Measurements from ENCODE around the gene MKLN1. TPM values are rescaled to one million over a fixed set of nuclear protein-coding genes. Genes with fewer than 3 reads are reported as not detected.
A peak's percentile ranks its signal among the peaks of the same experiment; 100 is the strongest.
"Not testable (repeated sequence)": the region's sequence is repeated elsewhere in the genome, so short reads cannot be mapped to it uniquely, and the experiment has no call there.

MKLN1 gene
- total RNA-seq, 1 experiment from 2014 or later, result 38.5 TPM

- peak overlapping the region; percentile 92 for H3K4me3 ChIP-seq
- peak overlapping the region; percentile 92 for H3K27ac ChIP-seq
- H3K36me3 ChIP-seq, result peaks cover 21% of the 10 kb centered on the region
- H3K27me3 ChIP-seq (replicated peaks), result no peaks in the 10 kb centered on the region
- H3K9me3 ChIP-seq (replicated peaks), result no peaks in the 10 kb centered on the region
- peaks cover 20% of the 10 kb centered on the region for H3K4me1 ChIP-seq (replicated peaks)
- DNase-seq (ENCODE audit: low read depth in 1 of 2, low spot score in 2 of 2), result peak in 1 of 2 experiments; percentile 56
Observed at GRCh38 chr7:131327049-131327625, 539 bp upstream of the MKLN1 start.

GRCh38 chr7:131328377-131329175 is 900 bp downstream of the MKLN1 start:
- peaks cover 20% of the 10 kb centered on the region for H3K4me1 ChIP-seq (replicated peaks)
- no peaks in the 10 kb centered on the region for H3K9me3 ChIP-seq (replicated peaks)
- no peak for DNase-seq (ENCODE audit: low read depth in 1 of 2, low spot score in 2 of 2)
- H3K27ac ChIP-seq, result peak overlapping the region; percentile 92
- peaks cover 24% of the 10 kb centered on the region for H3K36me3 ChIP-seq
- peak overlapping the region; percentile 92 for H3K4me3 ChIP-seq
- no peaks in the 10 kb centered on the region for H3K27me3 ChIP-seq (replicated peaks)

- peak in 1 of 2 experiments; percentile 7 for DNase-seq (ENCODE audit: low read depth in 1 of 2, low spot score in 2 of 2)
- Histone ChIP-seq H3K27ac (no peak overlapping the region), H3K4me3 (peak overlapping the region; percentile 92), H3K36me3 (peaks cover 24% of the 10 kb centered on the region), H3K9me3 (replicated peaks) (peaks cover 3% of the 10 kb centered on the region; the same call in 1 of the 2 replicates), H3K4me1 (replicated peaks) (peaks cover 20% of the 10 kb centered on the region), H3K27me3 (replicated peaks) (no peaks in the 10 kb centered on the region)
Observed at GRCh38 chr7:131329176-131329570, 1.5 kb downstream of the MKLN1 start.

- peaks cover 4% of the 10 kb centered on the region; the same call in 1 of the 2 replicates for H3K9me3 ChIP-seq (replicated peaks)
- H3K4me1 ChIP-seq (replicated peaks), result peaks cover 20% of the 10 kb centered on the region
- DNase-seq (ENCODE audit: low read depth in 1 of 2, low spot score in 2 of 2), result no peak
- H3K27ac ChIP-seq, result no peak overlapping the region
- H3K4me3 ChIP-seq, result no peak overlapping the region
- H3K27me3 ChIP-seq (replicated peaks), result no peaks in the 10 kb centered on the region
- H3K36me3 ChIP-seq, result peaks cover 24% of the 10 kb centered on the region
Observed at GRCh38 chr7:131330299-131330698, 2.6 kb downstream of the MKLN1 start.

GRCh38 chr7:131331806-131332205 is 4.1 kb downstream of the MKLN1 start:
- peaks cover 4% of the 10 kb centered on the region; the same call in 1 of the 2 replicates for H3K9me3 ChIP-seq (replicated peaks)
- H3K4me1 ChIP-seq (replicated peaks), result peaks cover 15% of the 10 kb centered on the region
- DNase-seq (ENCODE audit: low read depth in 1 of 2, low spot score in 2 of 2), result no peak
- peaks cover 24% of the 10 kb centered on the region for H3K36me3 ChIP-seq
- no peak overlapping the region for H3K4me3 ChIP-seq
- H3K27me3 ChIP-seq (replicated peaks), result no peaks in the 10 kb centered on the region
- H3K27ac ChIP-seq, result no peak overlapping the region

- H3K27me3 ChIP-seq (replicated peaks); H3K4me3 ChIP-seq; H3K27ac ChIP-seq; DNase-seq (ENCODE audit: low read depth in 1 of 2, low spot score in 2 of 2); H3K9me3 ChIP-seq (replicated peaks): not testable (repeated sequence)
- Histone ChIP-seq H3K36me3 (peaks cover 24% of the 10 kb centered on the region), H3K4me1 (replicated peaks) (peaks cover 12% of the 10 kb centered on the region; the same call in 1 of the 2 replicates)
Observed at GRCh38 chr7:131332729-131333128, 5.1 kb downstream of the MKLN1 start.

- Histone ChIP-seq H3K27me3 (replicated peaks) (no peaks in the 10 kb centered on the region), H3K27ac (no peak overlapping the region), H3K4me3 (no peak overlapping the region), H3K4me1 (replicated peaks) (no peaks in the 10 kb centered on the region), H3K9me3 (replicated peaks) (peaks cover 16% of the 10 kb centered on the region), H3K36me3 (peaks cover 17% of the 10 kb centered on the region)
- no peak for DNase-seq (ENCODE audit: low read depth in 1 of 2, low spot score in 2 of 2)
Observed at GRCh38 chr7:131335639-131336381, 8.1 kb downstream of the MKLN1 start.

GRCh38 chr7:131336956-131337355 is 9.3 kb downstream of the MKLN1 start:
- no peak overlapping the region for H3K4me3 ChIP-seq
- peak in 1 of 2 experiments; percentile 13 for DNase-seq (ENCODE audit: low read depth in 1 of 2, low spot score in 2 of 2)
- H3K4me1 ChIP-seq (replicated peaks), result no peaks in the 10 kb centered on the region
- H3K27ac ChIP-seq, result no peak overlapping the region
- H3K36me3 ChIP-seq, result peaks cover 17% of the 10 kb centered on the region
- no peaks in the 10 kb centered on the region for H3K27me3 ChIP-seq (replicated peaks)
- H3K9me3 ChIP-seq (replicated peaks), result peaks cover 16% of the 10 kb centered on the region

- Histone ChIP-seq H3K4me1 (replicated peaks) (no peaks in the 10 kb centered on the region), H3K27me3 (replicated peaks) (no peaks in the 10 kb centered on the region), H3K36me3 (peaks cover 14% of the 10 kb centered on the region), H3K27ac (no peak overlapping the region), H3K9me3 (replicated peaks) (peaks cover 16% of the 10 kb centered on the region), H3K4me3 (no peak overlapping the region)
- no peak for DNase-seq (ENCODE audit: low read depth in 1 of 2, low spot score in 2 of 2)
Observed at GRCh38 chr7:131338173-131338572, 10.5 kb downstream of the MKLN1 start.

- no peaks in the 10 kb centered on the region for H3K4me1 ChIP-seq (replicated peaks)
- no peaks in the 10 kb centered on the region for H3K27me3 ChIP-seq (replicated peaks)
- H3K9me3 ChIP-seq (replicated peaks), result peaks cover 16% of the 10 kb centered on the region
- no peak overlapping the region for H3K27ac ChIP-seq
- H3K4me3 ChIP-seq, result no peak overlapping the region
- DNase-seq (ENCODE audit: low read depth in 1 of 2, low spot score in 2 of 2), result no peak
- peaks cover 14% of the 10 kb centered on the region for H3K36me3 ChIP-seq
Observed at GRCh38 chr7:131338691-131339390, 11.2 kb downstream of the MKLN1 start.

- Histone ChIP-seq H3K4me1 (replicated peaks) (no peaks in the 10 kb centered on the region), H3K4me3 (no peak overlapping the region), H3K27ac (no peak overlapping the region), H3K36me3 (peaks cover 14% of the 10 kb centered on the region), H3K9me3 (replicated peaks) (peaks cover 13% of the 10 kb centered on the region), H3K27me3 (replicated peaks) (no peaks in the 10 kb centered on the region)
- no peak for DNase-seq (ENCODE audit: low read depth in 1 of 2, low spot score in 2 of 2)
Observed at GRCh38 chr7:131341690-131342089, 14.0 kb downstream of the MKLN1 start.

GRCh38 chr7:131342864-131343442 is 15.3 kb downstream of the MKLN1 start:
- no peak for DNase-seq (ENCODE audit: low read depth in 1 of 2, low spot score in 2 of 2)
- no peaks in the 10 kb centered on the region for H3K4me1 ChIP-seq (replicated peaks)
- no peak overlapping the region for H3K27ac ChIP-seq
- no peak overlapping the region for H3K4me3 ChIP-seq
- peaks cover 12% of the 10 kb centered on the region for H3K36me3 ChIP-seq
- peaks cover 11% of the 10 kb centered on the region for H3K9me3 ChIP-seq (replicated peaks)
- no peaks in the 10 kb centered on the region for H3K27me3 ChIP-seq (replicated peaks)

Data from SJSA1 (cell line).